Adipose tissue (tissue), 3 donors: Measurements from ENCODE around the gene KCTD17. TPM values are rescaled to one million over a fixed set of nuclear protein-coding genes. Genes with fewer than 3 reads are reported as not detected.

Experiments used
- H3K27ac ChIP-seq: one replicate; pipeline ENCODE4 v1.5.1; 2013; ENCODE audit warnings: low read depth, low read length
- WGBS, 3 donors: extraction: QIAGEN DNeasy Blood & Tissue Kit; methylation state at CpG; one replicate each; pipeline ENCODE4 v1.1.7; 2013; 5-methylcytosine and 5-hydroxymethylcytosine counted together
- polyA plus RNA-seq, 3 donors: library from polyadenylated mRNA; stranded (reverse); fragments of 200-250 nt; gene quantifications; one replicate each; pipeline ENCODE4 v1.2.3, GENCODE V29; 2013
- donor health status: healthy with polysubstance abuse.
- donor health status: Bipolar disorder and iron deficiency.
- donor health status: healthy.

The KCTD17 gene
- polyA plus RNA-seq, 3 donors: 3.2 to 22.7 (median 8.7) TPM

DNA sequence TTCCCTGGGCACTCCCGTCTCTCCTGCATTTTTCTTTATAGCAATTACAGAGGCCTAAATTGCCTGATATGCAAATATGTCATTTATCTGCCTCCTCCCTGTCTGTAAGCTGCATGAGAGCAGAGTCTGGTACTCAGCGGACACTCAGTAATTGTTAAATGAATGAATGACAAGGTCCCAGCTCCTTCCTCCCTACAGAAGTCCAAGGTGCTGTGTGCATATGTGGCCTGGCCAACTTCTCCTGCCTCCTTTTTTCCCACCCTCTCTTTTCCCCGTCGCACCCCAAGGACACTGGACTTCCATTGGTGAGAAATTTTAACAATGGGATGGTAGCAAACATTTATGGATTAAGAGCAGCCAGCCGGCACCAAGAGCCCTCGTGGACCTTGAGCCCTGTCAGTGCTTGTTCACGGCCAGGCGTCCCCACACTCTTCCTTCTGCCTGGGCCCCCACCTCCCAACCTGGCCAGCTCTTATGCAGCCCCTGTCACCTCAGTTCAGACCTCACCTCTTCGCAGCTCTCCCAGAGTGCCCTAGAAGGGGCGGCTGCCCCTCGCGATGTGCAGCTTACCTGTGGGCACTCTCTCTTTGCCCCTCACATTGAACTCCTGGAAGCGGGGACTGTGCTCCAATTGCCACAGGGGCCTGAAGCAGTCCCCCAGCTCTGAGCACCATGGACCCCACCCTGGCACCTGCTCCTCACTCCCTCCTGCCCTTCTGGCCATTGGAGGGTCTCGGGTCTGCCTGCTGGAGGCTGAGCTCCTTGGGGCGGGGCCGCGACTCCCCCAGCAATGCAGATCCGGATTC is 56.5 kb downstream of the KCTD17 start:
- WGBS, 3 donors: 85 to 88% (median 87%) methylated on average over 18 of the region's 18 CpGs

DNA sequence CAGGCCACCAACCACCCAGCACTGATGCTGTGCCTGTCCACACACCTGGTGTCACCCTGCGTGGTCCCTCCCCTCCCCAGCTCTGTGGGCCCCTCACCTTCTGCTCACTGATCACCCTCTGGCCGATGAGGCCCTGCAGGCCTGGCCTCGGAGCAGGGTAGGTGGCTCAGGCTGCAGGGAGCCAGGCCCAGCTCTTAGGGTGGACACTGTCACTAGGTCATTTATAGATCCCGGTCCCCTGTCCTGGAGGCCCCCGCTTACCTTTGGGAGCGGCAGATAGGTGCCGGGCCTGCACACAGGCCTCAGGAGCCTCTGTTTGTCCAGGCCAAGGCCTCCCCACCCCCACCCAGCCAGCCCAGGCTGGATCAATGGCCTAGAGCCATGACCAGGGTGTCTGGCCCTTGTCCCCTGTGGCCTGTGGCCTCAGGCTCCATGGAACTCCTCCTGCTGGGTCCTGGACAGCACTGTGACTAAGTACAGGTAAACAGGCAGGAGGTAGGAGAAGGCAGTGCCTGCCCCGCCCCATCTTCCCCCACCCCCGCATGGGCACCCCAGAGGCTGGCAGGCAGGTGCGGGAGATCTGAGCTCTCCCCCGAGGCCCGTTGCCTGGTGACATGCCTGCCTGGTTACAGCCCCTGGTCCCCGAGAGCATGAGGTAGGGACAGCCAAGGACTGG is 57.8 kb downstream of the KCTD17 start, which contains the start of gene TMPRSS6:
Gene TMPRSS6, minus strand, starts transcription at position 472 of the 676 bp plus-strand sequence. CDS start 6,296 bp downstream, outside the sequence.
- WGBS, 3 donors: 61 to 84% (median 73%) methylated on average over 13 of the region's 13 CpGs
- no peak within 1 kb of the TSS for H3K27ac ChIP-seq

More for the DNA sequence above, 56.5 kb downstream of the KCTD17 start:
- no peak overlapping the region for H3K27ac ChIP-seq

DNA sequence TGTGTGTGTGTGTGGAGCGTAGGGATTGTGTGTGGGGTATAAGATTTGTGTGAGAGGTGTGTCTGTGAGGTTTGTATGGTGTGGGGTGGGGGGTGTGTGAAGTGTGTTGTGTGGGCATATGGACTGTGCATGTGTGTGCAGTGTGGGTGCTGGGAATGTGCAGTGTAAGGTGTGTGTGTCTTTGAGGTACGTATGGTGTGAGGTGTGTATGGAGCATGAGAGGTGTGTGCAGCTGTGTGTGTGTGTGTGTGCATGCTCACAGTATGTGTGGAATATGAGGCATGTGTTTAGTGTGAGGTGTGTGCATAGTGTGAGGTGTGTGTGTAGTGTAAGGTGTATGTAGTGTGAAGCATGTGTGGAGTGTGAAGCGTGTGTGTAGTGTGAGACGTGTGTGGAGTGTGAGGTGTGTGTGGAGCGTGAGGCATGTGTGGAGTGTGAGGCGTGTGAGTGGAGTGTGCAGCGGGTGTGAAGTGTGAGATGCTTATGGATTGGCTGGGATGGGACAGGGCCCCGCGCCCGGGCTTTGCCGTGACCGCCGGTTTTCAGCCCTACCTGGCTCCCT is 59.7 kb downstream of the KCTD17 start:
- H3K27ac ChIP-seq: no peak overlapping the region
- WGBS, 3 donors: 92 to 95% (median 94%) methylated on average over 10 to 13 of the region's 13 CpGs

DNA sequence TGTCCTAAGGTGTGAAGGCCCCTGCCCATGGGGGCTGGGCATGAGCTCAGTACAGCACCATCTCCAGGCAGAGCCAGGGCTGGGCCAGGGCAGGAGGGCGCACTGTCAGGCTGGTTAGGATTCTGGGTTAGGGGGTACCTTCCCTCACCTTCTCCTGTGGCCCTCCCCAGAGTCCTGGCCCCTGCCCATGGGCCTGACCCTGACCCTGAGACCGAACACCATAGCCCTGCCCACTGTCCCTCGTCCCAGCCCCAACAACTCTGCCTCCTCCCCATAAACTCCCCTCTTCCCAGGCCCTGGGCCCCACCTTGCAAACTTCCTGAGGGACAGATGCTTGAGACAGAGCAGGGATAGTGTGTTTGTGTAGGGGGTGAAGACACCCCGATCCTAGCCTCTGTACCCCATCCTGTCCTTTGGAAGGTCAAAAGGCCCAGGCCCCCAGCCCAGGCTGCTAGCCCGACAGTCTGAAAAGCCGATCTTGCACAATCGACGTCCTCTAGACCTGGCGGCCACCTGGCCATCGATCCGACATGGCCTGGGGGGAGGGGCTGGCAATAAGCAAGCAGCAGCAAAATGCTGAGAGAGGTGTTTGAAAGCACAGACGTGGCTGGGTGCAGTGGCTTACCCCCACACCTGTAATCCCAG is 60.7 kb downstream of the KCTD17 start:
- 33 to 79% (median 71%) methylated on average over 10 to 12 of the region's 12 CpGs for WGBS, 3 donors
- H3K27ac ChIP-seq: no peak overlapping the region

Other genes starting within 250 kb of the KCTD17 start
- gene PVALB, start 234.7 kb upstream of the KCTD17 start, polyA plus RNA-seq: not detected
- gene NCF4, start 190.7 kb upstream of the KCTD17 start, polyA plus RNA-seq: 10 to 100 TPM in 2 of 3 donors, 1 to 10 TPM in 1; 1.9 to 43.9 (median 27.8) TPM
- 1 to 10 TPM in 2 of 3 donors, under 1 TPM in 1; 0.89 to 8.6 (median 4.9) TPM for gene CSF2RB, start 138.1 kb upstream of the KCTD17 start, polyA plus RNA-seq
- gene TST, start 32.3 kb upstream of the KCTD17 start, polyA plus RNA-seq: 100 to 1,000 TPM in 1 of 3 donors, 10 to 100 TPM in 2; 59.2 to 169 (median 69.3) TPM
- gene MPST, start 32.0 kb upstream of the KCTD17 start, polyA plus RNA-seq: 100 to 1,000 TPM; 126 to 179 (median 131) TPM
- under 1 TPM in 2 of 3 donors, not detected in 1; 0.07 to 0.30 TPM for gene TMPRSS6, start 58.0 kb downstream of the KCTD17 start, polyA plus RNA-seq
- 1 to 10 TPM in 1 of 3 donors, under 1 TPM in 1, not detected in 1; 0.31 to 1.8 TPM for gene IL2RB, start 98.2 kb downstream of the KCTD17 start, polyA plus RNA-seq
- gene C1QTNF6, start 136.5 kb downstream of the KCTD17 start, polyA plus RNA-seq: 1 to 10 TPM; 2.6 to 8.0 (median 2.6) TPM
- gene SSTR3, start 160.7 kb downstream of the KCTD17 start, polyA plus RNA-seq: under 1 TPM; 0.04 to 0.59 (median 0.11) TPM
- gene RAC2, start 192.5 kb downstream of the KCTD17 start, polyA plus RNA-seq: 10 to 100 TPM in 2 of 3 donors, 1 to 10 TPM in 1; 5.7 to 29.8 (median 26.9) TPM
- 10 to 100 TPM in 2 of 3 donors, 1 to 10 TPM in 1; 1.9 to 18.1 (median 14.6) TPM for gene CYTH4, start 230.8 kb downstream of the KCTD17 start, polyA plus RNA-seq